Neural progenitor cell (in vitro differentiated cells): ENCODE data around the gene JCAD.

Source experiments
- CTCF ChIP-seq: fragments of 200-600 bp; sonication (generic); IDR thresholded peaks from 2 replicates; pipeline ENCODE4 v1.5.1; 2017; ENCODE audit warnings: antibody characterized with exemption, mild to moderate bottlenecking
- EZH2 ChIP-seq: fragments of 200-600 bp; sonication (generic); IDR thresholded peaks from 2 replicates; pipeline ENCODE4 v1.6.1; 2017; ENCODE audit warnings: antibody characterized with exemption, mild to moderate bottlenecking, moderate library complexity

DNA sequence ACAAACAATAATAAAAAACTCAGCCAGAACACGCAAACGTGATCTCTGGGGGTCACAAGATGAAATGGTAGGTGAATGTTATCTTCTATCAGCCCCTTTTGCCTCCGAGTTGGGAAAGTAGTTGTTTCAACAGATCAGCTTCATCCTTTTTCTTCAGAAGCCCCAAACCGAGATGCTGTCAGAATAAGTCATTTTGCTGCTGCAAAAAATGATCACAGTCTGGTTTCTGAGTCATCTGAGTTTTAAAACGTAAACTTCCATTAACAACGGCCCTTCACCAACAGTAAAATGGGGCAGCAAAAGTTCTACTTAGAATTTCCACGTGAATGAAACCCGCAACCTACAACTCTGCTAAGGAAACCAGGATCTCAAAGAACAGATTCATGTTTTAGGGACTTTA is 44.9 kb downstream of the JCAD start:
- no peak for TF ChIP-seq CTCF
- no peak for TF ChIP-seq EZH2
